ENCODE measurements around the gene HDDC2.

DNA sequence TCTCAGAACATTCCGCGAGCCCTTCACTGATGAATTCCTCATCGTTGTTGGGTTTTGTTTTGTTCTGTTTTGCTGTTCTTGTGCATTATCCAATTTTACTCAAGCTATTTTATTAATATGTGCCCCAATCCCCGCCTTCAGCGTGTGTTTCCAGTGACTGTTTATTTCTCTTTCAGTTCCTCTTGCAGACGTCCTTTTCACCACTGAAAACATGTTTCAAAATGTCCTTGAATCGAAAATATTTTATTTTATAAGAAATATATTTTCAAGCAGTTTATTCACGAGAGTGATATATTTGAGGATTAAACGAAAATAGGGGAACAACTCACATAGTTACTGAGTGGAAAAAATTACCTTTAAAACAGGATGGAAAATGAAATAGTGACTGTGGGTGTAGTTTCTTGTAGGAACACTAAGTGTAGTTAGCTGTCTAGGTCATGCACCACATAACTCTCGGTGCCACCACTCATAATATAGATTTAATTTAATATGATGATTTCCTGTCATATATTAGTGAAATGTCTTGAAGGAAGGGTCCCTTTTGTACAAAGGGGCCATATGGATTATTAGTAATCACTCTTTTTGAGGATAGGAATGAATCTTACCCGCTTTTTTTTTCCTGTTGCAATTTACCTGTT is 45.3 kb upstream of the HDDC2 start:
- no peak for TF ChIP-seq CTCF (IDR thresholded peaks at IDR 0.05; ENCODE audit: control extremely low read depth in 1 of 3, insufficient read depth in 1 of 3, low read depth in 1 of 3, low read length in 3 of 3)
- TF ChIP-seq EP300 (IDR thresholded peaks at IDR 0.05; ENCODE audit: borderline replicate concordance in 1 of 2, low read depth in 2 of 2, low read length in 2 of 2): no peak
- no peak for TF ChIP-seq SP4 (IDR thresholded peaks at IDR 0.05; ENCODE audit: low read length)

All from H1 (cell line).